Caco-2 (cell line): ENCODE results near the gene YIPF1. TPM values are rescaled to one million over a fixed set of nuclear protein-coding genes. Genes with fewer than 3 reads are reported as not detected.

Experiments
- BruUV-seq: library from RNA; stranded (reverse); fragments of 400-500 nt; replicated peaks from 2 replicates; lab custom pipeline; 2021; lab: Mats Ljungman, UMichigan
- CTCF ChIA-PET: fragments of 300-600 bp; sonication (Branson Sonifier 250); formaldehyde crosslinking; loops from one replicate; lab custom pipeline; 2022; ENCODE audit warnings: antibody characterized with exemption; lab: Charles Lee
- POLR2A ChIA-PET: fragments of 300-600 bp; sonication (Branson Sonifier 250); formaldehyde crosslinking; loops from one replicate; lab custom pipeline; 2022; ENCODE audit warnings: antibody characterized with exemption; lab: Charles Lee
- DNase-seq, 2 experiments: peaks; one replicate each; pipeline versions ENCODE4 v3.0.0 to v3.0.0-alpha.2; 2020 to 2022
- H3K27me3 ChIP-seq: replicated peaks from 2 replicates; pipeline ENCODE4 v1.6.0; 2011; ENCODE audit warnings: low read length; ENCODE audit not compliant: control insufficient read depth, insufficient read depth
- H3K36me3 ChIP-seq: 2 replicates; pipeline ENCODE4 v1.5.1; 2011; ENCODE audit warnings: low read length; ENCODE audit not compliant: control insufficient read depth, insufficient read depth
- H3K4me1 ChIP-seq: fragments of 250-450 bp; sonication (Bioruptor Pico); 2 replicates; pipeline ENCODE4 v1.5.1; 2020; ENCODE audit warnings: mild to moderate bottlenecking
- H3K4me3 ChIP-seq: 2 replicates; pipeline ENCODE4 v1.5.1; 2011; ENCODE audit warnings: low read depth, mild to moderate bottlenecking, control low read depth, low read length
- H3K9me3 ChIP-seq: fragments of 250-450 bp; sonication (Bioruptor Pico); 2 replicates; pipeline ENCODE4 v1.5.1; 2020; ENCODE audit warnings: mild to moderate bottlenecking, moderate library complexity
- H3K27ac Mint-ChIP-seq: one replicate; pipeline ENCODE4 v1.8.0; 2022; ENCODE audit warnings: mixed read lengths; ENCODE audit not compliant: unreplicated experiment
- H3K27me3 Mint-ChIP-seq: one replicate; pipeline ENCODE4 v1.8.0; 2022; ENCODE audit warnings: mixed read lengths; ENCODE audit not compliant: insufficient read depth, unreplicated experiment
- H3K36me3 Mint-ChIP-seq: one replicate; pipeline ENCODE4 v1.8.0; 2022; ENCODE audit warnings: mild to moderate bottlenecking, mixed read lengths; ENCODE audit not compliant: insufficient read depth, unreplicated experiment
- H3K4me1 Mint-ChIP-seq: one replicate; pipeline ENCODE4 v1.8.0; 2022; ENCODE audit warnings: low read depth, mixed read lengths; ENCODE audit not compliant: unreplicated experiment
- H3K4me3 Mint-ChIP-seq: one replicate; pipeline ENCODE4 v1.8.0; 2022; ENCODE audit warnings: mild to moderate bottlenecking, moderate library complexity, mixed read lengths; ENCODE audit not compliant: unreplicated experiment
- H3K9me3 Mint-ChIP-seq: one replicate; pipeline ENCODE4 v1.8.0; 2022; ENCODE audit warnings: mixed read lengths; ENCODE audit not compliant: unreplicated experiment
- intact Hi-C: fragments of 100-400 bp; cut with micrococcal nuclease; formaldehyde crosslinking; loops from one replicate; pipeline ENCODE4 v1.10.0; 2022; ENCODE audit not compliant: unreplicated experiment
- total RNA-seq: library from RNA; stranded (reverse); gene quantifications from 2 replicates; pipeline ENCODE4 v1.2.3, GENCODE V29; 2022
- TF ChIP-seq, protein P1 (sequence below), 2 experiments: fragments of 200-600 bp in 1 of 2; IDR thresholded peaks; 1 replicate in 1 of 2; 2 replicates in 1 of 2; pipeline versions ENCODE4 v1.5.1 to v1.8.0; 2011 to 2022; ENCODE audit warnings: antibody characterized with exemption in 1 of 2, control low read depth in 1 of 2, inconsistent platforms in 1 of 2, low read depth in 1 of 2, low read length in 1 of 2, mild to moderate bottlenecking in 1 of 2, moderate library complexity in 1 of 2; ENCODE audit not compliant: insufficient read depth in 1 of 2, severe bottlenecking in 1 of 2, unreplicated experiment in 1 of 2

Gene YIPF1
- total RNA-seq, 1 experiment from 2014 or later = 17.2 TPM

DNA sequence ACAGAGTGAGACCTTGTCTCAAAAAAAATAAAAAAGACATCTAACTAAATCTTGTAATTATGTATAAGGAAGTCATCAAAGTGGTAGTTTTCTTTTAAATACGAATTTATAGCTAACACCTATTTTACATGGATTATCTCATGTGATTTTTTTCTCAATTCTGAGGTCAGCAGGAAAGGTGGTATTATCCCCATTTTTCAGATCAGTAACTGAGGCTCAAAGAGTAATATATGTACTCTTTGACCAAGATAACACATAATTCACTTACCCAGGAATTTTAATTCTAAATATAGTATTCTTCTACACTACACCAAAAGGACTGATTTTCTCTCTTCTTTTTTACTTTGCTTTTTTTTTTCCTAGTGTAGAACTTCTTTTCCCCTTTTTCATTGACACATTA is 46.8 kb upstream of the YIPF1 start:
- intact Hi-C loops = no loop called here
- no peaks in the 10 kb centered on the region for H3K27me3 Mint-ChIP-seq
- no peaks in the 10 kb centered on the region for H3K4me1 Mint-ChIP-seq
- Histone ChIP-seq H3K36me3 (peaks cover 1% of the 10 kb centered on the region; the same call in 1 of the 2 replicates), H3K9me3 (peaks cover 10% of the 10 kb centered on the region; the same call in 1 of the 2 replicates), H3K4me1 (peaks cover under 1% of the 10 kb centered on the region), H3K4me3 (no peak overlapping the region), H3K27me3 (no peaks in the 10 kb centered on the region)
- TF ChIP-seq, protein P1, sequence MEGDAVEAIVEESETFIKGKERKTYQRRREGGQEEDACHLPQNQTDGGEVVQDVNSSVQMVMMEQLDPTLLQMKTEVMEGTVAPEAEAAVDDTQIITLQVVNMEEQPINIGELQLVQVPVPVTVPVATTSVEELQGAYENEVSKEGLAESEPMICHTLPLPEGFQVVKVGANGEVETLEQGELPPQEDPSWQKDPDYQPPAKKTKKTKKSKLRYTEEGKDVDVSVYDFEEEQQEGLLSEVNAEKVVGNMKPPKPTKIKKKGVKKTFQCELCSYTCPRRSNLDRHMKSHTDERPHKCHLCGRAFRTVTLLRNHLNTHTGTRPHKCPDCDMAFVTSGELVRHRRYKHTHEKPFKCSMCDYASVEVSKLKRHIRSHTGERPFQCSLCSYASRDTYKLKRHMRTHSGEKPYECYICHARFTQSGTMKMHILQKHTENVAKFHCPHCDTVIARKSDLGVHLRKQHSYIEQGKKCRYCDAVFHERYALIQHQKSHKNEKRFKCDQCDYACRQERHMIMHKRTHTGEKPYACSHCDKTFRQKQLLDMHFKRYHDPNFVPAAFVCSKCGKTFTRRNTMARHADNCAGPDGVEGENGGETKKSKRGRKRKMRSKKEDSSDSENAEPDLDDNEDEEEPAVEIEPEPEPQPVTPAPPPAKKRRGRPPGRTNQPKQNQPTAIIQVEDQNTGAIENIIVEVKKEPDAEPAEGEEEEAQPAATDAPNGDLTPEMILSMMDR (IDR thresholded peaks at IDR 0.05; ENCODE audit: insufficient read depth in 1 of 2, low read depth in 1 of 2, low read length in 1 of 2, severe bottlenecking in 1 of 2, unreplicated experiment in 1 of 2) = no peak
- peaks cover 22% of the 10 kb centered on the region for H3K36me3 Mint-ChIP-seq
- ChIA-PET POLR2A (no interaction called here), CTCF (no interaction called here)
- H3K27ac Mint-ChIP-seq = no peak overlapping the region
- BruUV-seq = no TSS peak
- no peak overlapping the region for H3K4me3 Mint-ChIP-seq
- DNase-seq = no peak
- H3K9me3 Mint-ChIP-seq = peaks cover 6% of the 10 kb centered on the region

DNA sequence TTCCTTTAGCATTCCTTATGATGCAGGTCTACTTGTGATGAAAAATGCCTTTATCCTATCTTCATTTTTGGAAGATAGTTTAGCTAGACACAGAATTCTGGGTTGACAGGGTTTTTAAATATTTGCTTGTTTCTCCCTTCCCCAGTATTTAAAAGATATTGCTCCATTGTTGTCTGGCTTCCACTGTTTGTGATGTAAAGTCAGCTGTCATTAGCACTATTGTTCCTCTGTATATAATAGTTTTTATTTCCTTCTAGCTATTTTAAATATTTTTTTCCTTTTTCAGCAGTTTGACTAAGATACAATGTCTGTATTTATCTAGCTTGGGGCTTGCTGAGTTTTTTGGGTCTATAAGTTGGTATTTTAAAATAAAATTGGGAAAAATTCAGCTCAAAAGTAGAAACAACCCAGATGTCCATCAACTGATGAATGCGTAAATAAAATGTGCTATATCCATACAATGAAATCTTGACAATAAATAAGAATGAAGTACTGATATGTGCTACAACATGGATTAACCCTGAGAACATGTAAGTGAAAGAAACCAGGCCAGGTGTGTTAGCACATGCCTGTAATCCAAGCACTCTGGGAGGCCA is 44.7 kb upstream of the YIPF1 start:
- no TSS peak for BruUV-seq
- Histone ChIP-seq H3K27me3 (no peaks in the 10 kb centered on the region), H3K4me3 (no peak overlapping the region), H3K36me3 (peaks cover 1% of the 10 kb centered on the region; the same call in 1 of the 2 replicates), H3K9me3 (peaks cover 10% of the 10 kb centered on the region; the same call in 1 of the 2 replicates), H3K4me1 (peaks cover 16% of the 10 kb centered on the region)
- Mint-ChIP-seq H3K4me1 (peaks cover 10% of the 10 kb centered on the region), H3K27ac (no peak overlapping the region), H3K4me3 (no peak overlapping the region), H3K27me3 (no peaks in the 10 kb centered on the region), H3K9me3 (peaks cover 6% of the 10 kb centered on the region), H3K36me3 (peaks cover 22% of the 10 kb centered on the region)
- TF ChIP-seq, protein P1 (IDR thresholded peaks at IDR 0.05; ENCODE audit: insufficient read depth in 1 of 2, low read depth in 1 of 2, low read length in 1 of 2, severe bottlenecking in 1 of 2, unreplicated experiment in 1 of 2) = no peak
- intact Hi-C loops = no loop called here
- CTCF ChIA-PET = no interaction called here
- POLR2A ChIA-PET = no interaction called here
- DNase-seq = no peak

DNA sequence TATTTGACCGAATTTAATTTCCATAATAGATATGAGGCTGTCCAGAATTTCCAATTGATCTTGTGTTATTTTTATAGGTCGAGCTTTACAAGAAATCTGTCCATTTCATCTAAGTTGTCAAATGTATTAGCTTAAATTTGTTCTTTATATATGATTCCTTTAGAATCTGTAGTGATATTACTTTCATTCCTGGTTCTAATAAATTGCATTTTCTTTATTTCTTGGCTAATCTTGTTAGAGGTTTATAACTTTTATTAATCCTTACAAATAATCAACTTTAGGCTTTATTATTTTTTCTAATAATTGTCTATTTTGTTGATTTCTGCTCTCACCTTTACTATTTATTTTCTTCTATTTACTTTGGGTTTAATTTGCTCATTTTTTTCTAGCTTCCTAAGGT is 41.9 kb upstream of the YIPF1 start:
- Mint-ChIP-seq H3K36me3 (peaks cover 6% of the 10 kb centered on the region), H3K4me3 (no peak overlapping the region), H3K27me3 (no peaks in the 10 kb centered on the region), H3K4me1 (peaks cover 10% of the 10 kb centered on the region), H3K9me3 (peaks cover 6% of the 10 kb centered on the region), H3K27ac (no peak overlapping the region)
- no peak overlapping the region for H3K4me3 ChIP-seq
- CTCF ChIA-PET = no interaction called here
- TF ChIP-seq, protein P1 (IDR thresholded peaks at IDR 0.05; ENCODE audit: insufficient read depth in 1 of 2, low read depth in 1 of 2, low read length in 1 of 2, severe bottlenecking in 1 of 2, unreplicated experiment in 1 of 2) = no peak
- H3K9me3 ChIP-seq = peaks cover 10% of the 10 kb centered on the region; the same call in 1 of the 2 replicates
- POLR2A ChIA-PET = no interaction called here
- H3K27me3 ChIP-seq = no peaks in the 10 kb centered on the region
- H3K4me1 ChIP-seq = peaks cover 20% of the 10 kb centered on the region
- no TSS peak for BruUV-seq
- intact Hi-C loops = no loop called here
- DNase-seq = no peak
- peaks cover 1% of the 10 kb centered on the region; the same call in 1 of the 2 replicates for H3K36me3 ChIP-seq
